Stomach (tissue), 9 donors: ENCODE results near the gene DYNAP. TPM values are rescaled to one million over a fixed set of nuclear protein-coding genes. Genes with fewer than 3 reads are reported as not detected.

ENCODE experiments used
- DNase-seq, 2 donors: peaks; one replicate each; pipeline versions ENCODE4 v3.0.0 to v3.0.0-alpha.2; 2013 to 2019
- H3K27ac ChIP-seq, 5 donors: fragments of 200-600 bp in 4 of 5; sonication (generic) in 4 of 5; one replicate each; pipeline ENCODE4 v1.5.1; 2013 to 2019; ENCODE audit warnings: mild to moderate bottlenecking in 1 of 5, moderate library complexity in 1 of 5
- H3K27me3 ChIP-seq, 3 donors: fragments of 200-600 bp; sonication (generic); one replicate each; pipeline ENCODE4 v1.5.1; 2017 to 2019; ENCODE audit warnings: mixed run types in 1 of 3
- H3K36me3 ChIP-seq, 4 donors: fragments of 200-600 bp; sonication (generic); 1 replicate in 3 of 4; 2 replicates in 1 of 4; pipeline ENCODE4 v1.5.1; 2016 to 2019
- H3K4me1 ChIP-seq, 4 donors: fragments of 200-600 bp; sonication (generic); one replicate each; pipeline ENCODE4 v1.5.1; 2016 to 2019
- H3K4me3 ChIP-seq, 4 donors: fragments of 200-600 bp; sonication (generic) in 3 of 4; one replicate each; pipeline ENCODE4 v1.5.1; 2016 to 2019; ENCODE audit warnings: mild to moderate bottlenecking in 1 of 4
- H3K9me3 ChIP-seq, 4 donors: fragments of 200-600 bp; sonication (generic); one replicate each; pipeline ENCODE4 v1.5.1; 2016 to 2019
- CTCF ChIP-seq, 7 experiments: fragments of 450-650 bp in 4 of 7; fragments of 200-600 bp in 3 of 7; sonication (generic) in 3 of 7; IDR thresholded peaks; one replicate each; pipeline ENCODE4 v1.5.1; 2016 to 2019; ENCODE audit warnings: antibody characterized with exemption in 7 of 7, control low read depth in 2 of 7, mild to moderate bottlenecking in 1 of 7
- EP300 ChIP-seq: sonication (generic); formaldehyde crosslinking; IDR thresholded peaks from one replicate; pipeline ENCODE4 v1.6.1; 2017; ENCODE audit warnings: antibody characterized with exemption
- POLR2A ChIP-seq, 4 donors: fragments of 450-650 bp; IDR thresholded peaks; one replicate each; pipeline ENCODE4 v1.6.1; 2016; ENCODE audit warnings: antibody characterized with exemption in 4 of 4, control low read depth in 2 of 4, mild to moderate bottlenecking in 1 of 4, moderate library complexity in 1 of 4
- POLR2AphosphoS5 ChIP-seq, 3 donors: sonication (generic); formaldehyde crosslinking; IDR thresholded peaks; one replicate each; pipeline ENCODE4 v1.6.1; 2016; ENCODE audit warnings: antibody characterized with exemption in 3 of 3
- WGBS, 5 donors: extraction: QIAGEN DNeasy Blood & Tissue Kit in 3 of 5; methylation state at CpG; one replicate each; pipeline versions ENCODE4 v1.1.5 to v1.1.7; 2013 to 2018; 5-methylcytosine and 5-hydroxymethylcytosine counted together
- intact Hi-C: fragments of 100-400 bp; cut with DNase I; formaldehyde crosslinking; loops from one replicate; pipeline ENCODE4 v1.15.1; 2023; ENCODE audit warnings: low total_unique reads
- polyA plus RNA-seq, 3 donors: library from polyadenylated mRNA; stranded (reverse); fragments of 200-250 nt; gene quantifications; one replicate each; pipeline ENCODE4 v1.2.3, GENCODE V29; 2013
- total RNA-seq, 5 donors: library from RNA; depleted of rRNA; stranded (reverse); fragments of >200 nt; gene quantifications; one replicate each; pipeline versions ENCODE4 v1.1.0 to v1.2.3, GENCODE V29; 2014 to 2016
- donor health status: healthy with polysubstance abuse.
- donor health status: Bipolar disorder and iron deficiency.
- donor health status: healthy.

DYNAP gene
- total and polyA plus RNA-seq, 8 donors: 3.9 TPM; not detected in 7

- WGBS, 5 donors: 65 to 79% (median 73%) methylated on average over 1 of the region's 1 CpG
- DNase-seq: no peak
- intact Hi-C loops: no loop called here
- no peak for TF ChIP-seq CTCF (IDR thresholded peaks at IDR 0.05)
- no peak for TF ChIP-seq POLR2AphosphoS5 (IDR thresholded peaks at IDR 0.05)
- no peak for TF ChIP-seq POLR2A (IDR thresholded peaks at IDR 0.05)
- TF ChIP-seq EP300: no peak
- H3K9me3 ChIP-seq: no peaks in the 10 kb centered on the region
- H3K27ac ChIP-seq: no peak overlapping the region
- H3K36me3 ChIP-seq: no peaks in the 10 kb centered on the region
- no peak overlapping the region for H3K4me3 ChIP-seq
- H3K27me3 ChIP-seq: no peaks in the 10 kb centered on the region
- no peaks in the 10 kb centered on the region for H3K4me1 ChIP-seq
Observed at GRCh38 chr18:54584065-54584464, 7.0 kb upstream of the DYNAP start.

GRCh38 chr18:54585743-54586142, 5.3 kb upstream of the DYNAP start:
- intact Hi-C loops: no loop called here
- Histone ChIP-seq H3K27ac (no peak overlapping the region), H3K9me3 (no peaks in the 10 kb centered on the region), H3K27me3 (no peaks in the 10 kb centered on the region), H3K36me3 (no peaks in the 10 kb centered on the region), H3K4me1 (no peaks in the 10 kb centered on the region), H3K4me3 (no peak overlapping the region)
- 73 to 85% (median 84%) methylated on average over 6 of the region's 6 CpGs for WGBS, 5 donors
- no peak for DNase-seq
- TF ChIP-seq EP300: no peak

GRCh38 chr18:54604211-54604610, 13.2 kb downstream of the DYNAP start:
- Histone ChIP-seq H3K27me3 (no peaks in the 10 kb centered on the region), H3K27ac (no peak overlapping the region), H3K4me3 (no peak overlapping the region), H3K9me3 (no peaks in the 10 kb centered on the region), H3K36me3 (no peaks in the 10 kb centered on the region), H3K4me1 (peaks cover 0 to 10% (median 2%) of the 10 kb centered on the region in 4 donors)
- intact Hi-C loops: no loop called here
- DNase-seq: no peak
- 82 to 91% (median 90%) methylated on average over 6 of the region's 6 CpGs for whole genome bisulfite sequencing, 5 donors
- no peak for TF ChIP-seq CTCF (IDR thresholded peaks at IDR 0.05)
- TF ChIP-seq EP300: no peak
- no peak for TF ChIP-seq POLR2AphosphoS5 (IDR thresholded peaks at IDR 0.05)
- no peak for TF ChIP-seq POLR2A (IDR thresholded peaks at IDR 0.05)

GRCh38 chr18:54606835-54607212, 15.8 kb downstream of the DYNAP start:
- intact Hi-C loops: no loop called here
- no peak for DNase-seq
- WGBS, 5 donors: 63 to 77% (median 71%) methylated on average over 9 of the region's 9 CpGs
- H3K4me1 ChIP-seq: peaks cover 0 to 16% (median 2%) of the 10 kb centered on the region in 4 donors
- no peak for TF ChIP-seq POLR2AphosphoS5 (IDR thresholded peaks at IDR 0.05)
- H3K9me3 ChIP-seq: no peaks in the 10 kb centered on the region
- H3K4me3 ChIP-seq: peak overlapping the region in 2 of 4 donors; percentile 22 to 28
- no peaks in the 10 kb centered on the region for H3K27me3 ChIP-seq
- H3K27ac ChIP-seq: peak overlapping the region; percentile 24 to 91 (median 76)
- no peaks in the 10 kb centered on the region for H3K36me3 ChIP-seq

- TF ChIP-seq POLR2A (IDR thresholded peaks at IDR 0.05) (no peak), POLR2AphosphoS5 (IDR thresholded peaks at IDR 0.05) (peak in 2 of 3 donors; percentile 64 to 72)
- peak overlapping the region; percentile 24 to 91 (median 76) for H3K27ac ChIP-seq
- 26 to 54% (median 41%) methylated on average over 11 of the region's 11 CpGs for WGBS, 5 donors
- H3K4me1 ChIP-seq: peaks cover 0 to 19% (median 2%) of the 10 kb centered on the region in 4 donors
- H3K9me3 ChIP-seq: no peaks in the 10 kb centered on the region
- DNase-seq: peak; percentile 31 to 83
- intact Hi-C loops: no loop called here
- H3K36me3 ChIP-seq: no peaks in the 10 kb centered on the region
- peak overlapping the region in 3 of 4 donors; percentile 21 to 28 (median 22) for H3K4me3 ChIP-seq
- no peaks in the 10 kb centered on the region for H3K27me3 ChIP-seq
Observed at GRCh38 chr18:54607213-54608027, 16.4 kb downstream of the DYNAP start.
